HL-60 (cell line): ENCODE results near the gene LGALS9C.
"Not testable (repeated sequence)": the region's sequence is repeated elsewhere in the genome, so short reads cannot be mapped to it uniquely, and the experiment has no call there.

Source experiments
- DNase-seq, 2 experiments: peaks; one replicate each; pipeline ENCODE4 v3.0.0-alpha.2; 2010 to 2020; ENCODE audit warnings: low read depth in 1 of 2, low spot score in 1 of 2
- H3K27ac ChIP-seq: fragments of 250-450 bp; sonication (Bioruptor Pico); replicated peaks from 2 replicates; pipeline ENCODE4 v1.5.1; 2020; ENCODE audit warnings: mild to moderate bottlenecking, moderate library complexity
- H3K27me3 ChIP-seq: fragments of 250-450 bp; sonication (Bioruptor Pico); 2 replicates; pipeline ENCODE4 v1.5.1; 2021; ENCODE audit warnings: mild to moderate bottlenecking, moderate library complexity; ENCODE audit not compliant: insufficient read depth, poor library complexity, severe bottlenecking
- H3K4me3 ChIP-seq: replicated peaks from 2 replicates; pipeline ENCODE4 v1.5.1; 2011; ENCODE audit warnings: mild to moderate bottlenecking, control low read depth, low read length; ENCODE audit not compliant: insufficient read depth

LGALS9C gene

GRCh38 chr17:18528899-18529500 is 52.4 kb downstream of the LGALS9C start:
- not testable (repeated sequence) for H3K27me3 ChIP-seq, H3K27ac ChIP-seq, DNase-seq, H3K4me3 ChIP-seq

- H3K27ac ChIP-seq, DNase-seq, H3K27me3 ChIP-seq, H3K4me3 ChIP-seq: not testable (repeated sequence)
Measured at GRCh38 chr17:18530405-18530804, 53.8 kb downstream of the LGALS9C start.

GRCh38 chr17:18542234-18542633 is 65.6 kb downstream of the LGALS9C start:
- not testable (repeated sequence) for H3K4me3 ChIP-seq, H3K27me3 ChIP-seq, H3K27ac ChIP-seq, DNase-seq

- H3K4me3 ChIP-seq, H3K27me3 ChIP-seq, H3K27ac ChIP-seq, DNase-seq: not testable (repeated sequence)
Measured at GRCh38 chr17:18542907-18543306, 66.3 kb downstream of the LGALS9C start.
